OCI-LY1 (cell line): ENCODE results near the gene EEF1G.

Experiments used
- H2AFZ ChIP-seq: fragments of 200-600 bp; sonication (generic), shearing (Covaris generic); 2 replicates; pipeline ENCODE4 v1.6.0; 2014; ENCODE audit warnings: antibody characterized with exemption, mild to moderate bottlenecking, low read length
- H3F3A ChIP-seq: fragments of 200-600 bp; sonication (generic), shearing (Covaris generic); 2 replicates; pipeline ENCODE4 v1.6.0; 2014; ENCODE audit warnings: mild to moderate bottlenecking, antibody characterized with exemption, low read length, moderate library complexity; ENCODE audit not compliant: insufficient read depth
- H3K27ac ChIP-seq: fragments of 200-600 bp; sonication (generic); 2 replicates; pipeline ENCODE4 v1.5.1; 2014; ENCODE audit warnings: low read length, mixed run types, mild to moderate bottlenecking, low read depth; ENCODE audit not compliant: poor library complexity, severe bottlenecking
- H3K27me3 ChIP-seq: fragments of 200-600 bp; sonication (generic); 2 replicates; pipeline ENCODE4 v1.6.0; 2014; ENCODE audit warnings: antibody characterized with exemption, mild to moderate bottlenecking, low read length, moderate library complexity; ENCODE audit not compliant: insufficient read depth
- H3K36me3 ChIP-seq: fragments of 200-600 bp; sonication (generic); 2 replicates; pipeline ENCODE4 v1.6.1; 2014; ENCODE audit warnings: mild to moderate bottlenecking, antibody characterized with exemption, low read length, moderate library complexity, mixed read lengths; ENCODE audit not compliant: insufficient read depth
- H3K4me1 ChIP-seq: fragments of 200-600 bp; sonication (generic); 2 replicates; pipeline ENCODE4 v1.5.1; 2014; ENCODE audit warnings: mild to moderate bottlenecking, low read length, moderate library complexity; ENCODE audit not compliant: insufficient read depth, severe bottlenecking
- H3K4me2 ChIP-seq: fragments of 200-600 bp; sonication (generic), shearing (Covaris generic); 2 replicates; pipeline ENCODE4 v1.6.1; 2014; ENCODE audit warnings: low read length
- H3K4me3 ChIP-seq: fragments of 200-600 bp; sonication (generic); 2 replicates; pipeline ENCODE4 v1.5.1; 2014; ENCODE audit warnings: low read length, low read depth, mild to moderate bottlenecking, mixed read lengths; ENCODE audit not compliant: poor library complexity, severe bottlenecking
- H3K79me2 ChIP-seq: fragments of 200-600 bp; shearing (Covaris generic); 2 replicates; pipeline ENCODE4 v1.6.1; 2016; ENCODE audit warnings: mixed run types, low read length, mixed read lengths; ENCODE audit not compliant: insufficient read depth
- H3K9ac ChIP-seq: fragments of 200-600 bp; sonication (generic), shearing (Covaris generic); 2 replicates; pipeline ENCODE4 v1.6.1; 2014; ENCODE audit warnings: mild to moderate bottlenecking, low read length, mixed read lengths
- H3K9me2 ChIP-seq: fragments of 200-600 bp; sonication (generic), shearing (Covaris generic); 2 replicates; pipeline ENCODE4 v1.6.1; 2014; ENCODE audit warnings: low read depth, mild to moderate bottlenecking, low read length, mixed read lengths
- H3K9me3 ChIP-seq: fragments of 200-600 bp; shearing (Covaris generic); 2 replicates; pipeline ENCODE4 v1.6.1; 2014; ENCODE audit warnings: low read length, mixed read lengths
- H4K20me1 ChIP-seq: fragments of 200-600 bp; sonication (generic), shearing (Covaris generic); 2 replicates; pipeline ENCODE4 v1.6.0; 2016; ENCODE audit warnings: mild to moderate bottlenecking, low read length; ENCODE audit not compliant: insufficient read depth
- EZH2 ChIP-seq: fragments of 200-600 bp; sonication (generic), shearing (Covaris generic); IDR thresholded peaks from 2 replicates; pipeline ENCODE4 v1.8.0; 2017; ENCODE audit warnings: borderline replicate concordance, mixed run types, mild to moderate bottlenecking, antibody characterized with exemption, low read length, moderate library complexity, mixed read lengths
- TF ChIP-seq, protein P1 (sequence below): fragments of 200-600 bp; sonication (generic), shearing (Covaris generic); IDR thresholded peaks from 2 replicates; pipeline ENCODE4 v1.5.1; 2017; ENCODE audit warnings: mild to moderate bottlenecking, antibody characterized with exemption, low read length, moderate library complexity, mixed read lengths

The EEF1G gene

DNA sequence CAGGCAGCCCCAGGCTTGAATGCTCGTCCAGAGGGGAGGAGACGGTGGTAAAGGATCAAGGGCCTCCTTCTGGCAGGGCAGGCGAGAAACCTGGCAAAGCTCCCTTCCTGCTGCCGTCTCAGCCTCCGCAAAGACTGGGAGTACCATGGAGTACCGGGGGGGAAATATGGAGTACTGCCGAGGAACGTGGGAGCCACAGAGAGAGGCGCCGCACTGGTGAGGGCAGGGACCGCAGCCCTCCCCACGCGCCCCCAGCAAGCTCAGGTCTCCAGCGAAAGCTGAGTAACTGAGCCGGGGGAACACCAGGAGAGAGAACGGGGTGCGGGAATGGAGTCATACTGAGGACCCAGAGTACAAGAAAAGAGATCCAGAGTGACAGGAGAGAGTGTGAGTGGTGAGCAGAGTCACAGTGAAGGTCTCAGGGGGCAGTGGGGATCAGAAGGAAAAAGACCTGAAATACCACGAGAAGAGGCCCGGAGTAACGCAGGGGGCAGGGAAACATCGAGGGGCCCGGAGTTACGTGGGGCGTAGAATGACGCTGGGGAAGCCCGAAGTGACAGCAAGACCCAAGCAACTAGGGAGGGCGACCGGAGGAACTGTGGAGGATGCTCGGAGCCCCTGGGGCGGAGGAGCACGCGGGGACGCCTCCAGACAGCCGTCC is 38.1 kb upstream of the EEF1G start:
- Histone ChIP-seq H3K9me2 (no peaks in the 10 kb centered on the region), H2AFZ (no peak overlapping the region), H3K36me3 (peaks cover 23% of the 10 kb centered on the region), H3K27ac (peak overlapping the region; percentile 73), H3K27me3 (no peaks in the 10 kb centered on the region), H3K4me2 (peak overlapping the region; percentile 94), H3F3A (no peaks in the 10 kb centered on the region; the same call in 1 of the 2 replicates), H3K9ac (peak overlapping the region; percentile 94), H3K79me2 (no peaks in the 10 kb centered on the region), H3K9me3 (no peaks in the 10 kb centered on the region), H4K20me1 (no peaks in the 10 kb centered on the region), H3K4me3 (peak overlapping the region; percentile 78), H3K4me1 (peaks cover 39% of the 10 kb centered on the region)
- TF ChIP-seq EZH2: no peak
- TF ChIP-seq, protein P1, sequence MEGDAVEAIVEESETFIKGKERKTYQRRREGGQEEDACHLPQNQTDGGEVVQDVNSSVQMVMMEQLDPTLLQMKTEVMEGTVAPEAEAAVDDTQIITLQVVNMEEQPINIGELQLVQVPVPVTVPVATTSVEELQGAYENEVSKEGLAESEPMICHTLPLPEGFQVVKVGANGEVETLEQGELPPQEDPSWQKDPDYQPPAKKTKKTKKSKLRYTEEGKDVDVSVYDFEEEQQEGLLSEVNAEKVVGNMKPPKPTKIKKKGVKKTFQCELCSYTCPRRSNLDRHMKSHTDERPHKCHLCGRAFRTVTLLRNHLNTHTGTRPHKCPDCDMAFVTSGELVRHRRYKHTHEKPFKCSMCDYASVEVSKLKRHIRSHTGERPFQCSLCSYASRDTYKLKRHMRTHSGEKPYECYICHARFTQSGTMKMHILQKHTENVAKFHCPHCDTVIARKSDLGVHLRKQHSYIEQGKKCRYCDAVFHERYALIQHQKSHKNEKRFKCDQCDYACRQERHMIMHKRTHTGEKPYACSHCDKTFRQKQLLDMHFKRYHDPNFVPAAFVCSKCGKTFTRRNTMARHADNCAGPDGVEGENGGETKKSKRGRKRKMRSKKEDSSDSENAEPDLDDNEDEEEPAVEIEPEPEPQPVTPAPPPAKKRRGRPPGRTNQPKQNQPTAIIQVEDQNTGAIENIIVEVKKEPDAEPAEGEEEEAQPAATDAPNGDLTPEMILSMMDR: no peak; the same call in 1 of the 2 replicates

DNA sequence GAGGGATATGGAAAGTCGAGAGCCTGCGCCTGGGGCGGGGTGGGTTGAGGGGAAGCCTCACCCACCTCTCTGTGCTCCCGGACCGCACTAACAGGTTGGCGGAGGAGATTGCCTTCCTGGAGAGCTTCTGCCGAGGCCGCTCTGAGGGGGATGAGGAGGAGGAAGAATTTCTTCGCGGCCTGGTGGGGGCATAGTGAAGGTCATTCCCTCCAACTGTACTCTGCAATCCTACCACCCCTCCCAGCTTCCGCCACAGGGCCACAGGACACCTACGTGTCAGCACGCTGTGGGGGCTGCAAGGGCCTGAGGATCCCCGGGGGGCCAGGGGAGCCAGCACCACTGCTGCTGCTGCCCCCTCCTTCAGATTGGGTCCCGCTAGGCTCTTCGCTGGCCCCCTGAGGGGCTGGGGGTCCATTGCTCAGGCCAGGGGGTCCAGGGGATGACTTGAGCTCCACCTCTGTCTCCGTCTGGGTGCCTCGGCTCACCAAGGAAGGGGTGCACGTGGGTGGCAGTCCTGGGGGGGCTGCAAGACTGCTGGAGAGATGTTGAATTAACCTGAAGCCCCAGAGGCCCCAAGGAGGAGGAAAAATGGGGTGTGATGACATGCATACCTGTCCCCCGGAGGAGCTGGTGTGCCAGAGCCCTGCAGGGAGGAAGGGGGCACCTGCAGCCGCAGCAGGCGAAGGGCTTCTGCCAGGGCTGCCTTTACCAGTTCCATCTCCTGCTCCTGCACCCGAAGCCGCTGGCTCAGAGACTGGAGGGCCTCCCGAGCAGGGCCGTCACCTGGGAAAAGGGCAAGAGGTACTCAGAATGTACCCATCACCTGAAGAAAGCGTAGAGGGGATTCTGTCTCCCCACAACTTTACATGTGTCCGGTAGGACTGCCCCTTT is 37.4 kb upstream of the EEF1G start:
- H3K9me2 ChIP-seq: no peaks in the 10 kb centered on the region
- TF ChIP-seq, protein P1: no peak
- TF ChIP-seq EZH2: no peak
- no peaks in the 10 kb centered on the region for H4K20me1 ChIP-seq
- H3K27me3 ChIP-seq: no peaks in the 10 kb centered on the region
- H2AFZ ChIP-seq: no peak overlapping the region
- H3K9me3 ChIP-seq: no peaks in the 10 kb centered on the region
- peaks cover 40% of the 10 kb centered on the region for H3K4me1 ChIP-seq
- H3F3A ChIP-seq: no peaks in the 10 kb centered on the region; the same call in 1 of the 2 replicates
- no peaks in the 10 kb centered on the region for H3K79me2 ChIP-seq
- peak overlapping the region; percentile 94 for H3K9ac ChIP-seq
- H3K4me2 ChIP-seq: peak overlapping the region; percentile 94
- H3K36me3 ChIP-seq: peaks cover 19% of the 10 kb centered on the region
- H3K4me3 ChIP-seq: peak overlapping the region; percentile 78
- peak overlapping the region; percentile 73 for H3K27ac ChIP-seq

- Histone ChIP-seq H3K79me2 (no peaks in the 10 kb centered on the region), H4K20me1 (no peaks in the 10 kb centered on the region), H2AFZ (no peak overlapping the region), H3K27ac (peak overlapping the region; percentile 73), H3K9me2 (no peaks in the 10 kb centered on the region), H3F3A (no peaks in the 10 kb centered on the region; the same call in 1 of the 2 replicates), H3K27me3 (no peaks in the 10 kb centered on the region), H3K4me1 (peaks cover 40% of the 10 kb centered on the region), H3K9ac (peak overlapping the region; percentile 17; the same call in 1 of the 2 replicates), H3K4me3 (peak overlapping the region; percentile 78), H3K9me3 (no peaks in the 10 kb centered on the region), H3K4me2 (peak overlapping the region; percentile 94), H3K36me3 (peaks cover 25% of the 10 kb centered on the region)
- TF ChIP-seq, protein P1: no peak
- TF ChIP-seq EZH2: no peak
Measured at GRCh38 chr11:62610403-62610802, 36.7 kb upstream of the EEF1G start.
